Urothelium cell line (cell line): ENCODE results near the gene MTMR6.

Experiments used
- DNase-seq: peaks from one replicate; pipeline ENCODE4 v3.0.0; 2011; ENCODE audit warnings: low spot score, mixed read lengths
- FAIRE-seq: peaks from 2 replicates; lab custom pipeline; 2011; peaks lifted over from hg19 to GRCh38; lab: Jason Lieb, UNC

MTMR6 gene

DNA sequence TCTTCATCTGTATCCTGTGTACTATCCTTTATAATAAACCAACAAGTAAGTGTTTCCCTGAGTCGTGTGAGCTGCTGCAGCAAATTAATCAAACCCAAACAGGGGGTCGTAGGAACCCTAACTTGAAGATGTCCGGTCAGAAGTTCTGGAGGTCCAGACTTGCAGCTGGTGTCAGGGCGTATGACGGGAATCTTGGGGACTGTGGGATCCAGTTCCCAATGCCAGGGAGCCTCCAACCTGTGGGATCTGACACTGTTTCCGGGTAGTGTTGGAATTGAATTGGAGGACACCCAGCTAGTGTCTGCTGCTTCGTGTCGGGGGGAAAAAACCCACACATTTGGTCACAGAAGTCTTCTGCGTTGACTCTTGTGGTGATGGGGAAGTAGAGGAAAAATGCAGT lies 63.1 kb downstream of the MTMR6 start:
- DNase-seq (no peak), FAIRE-seq (no peak)

DNA sequence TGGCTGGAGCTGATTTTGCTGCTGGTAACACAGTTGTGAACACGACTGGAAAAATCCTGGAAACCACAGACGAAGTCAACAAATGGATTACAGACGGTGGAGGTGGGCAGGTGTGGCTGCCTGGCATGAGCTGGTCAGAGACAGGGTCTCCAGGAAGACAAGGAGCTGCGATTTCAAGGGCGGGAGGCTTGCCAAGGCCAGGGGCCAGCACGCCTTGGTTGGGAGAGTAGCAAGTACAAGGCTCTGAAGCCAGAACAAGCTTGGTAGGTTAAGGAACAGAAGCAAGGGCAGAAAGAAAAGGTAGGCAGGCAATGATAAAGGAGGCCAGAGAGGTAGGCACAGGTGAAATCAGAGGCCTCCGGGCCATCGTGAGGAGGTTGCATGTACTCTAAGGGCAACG lies 64.5 kb downstream of the MTMR6 start:
- DNase-seq (no peak), FAIRE-seq (no peak)

DNA sequence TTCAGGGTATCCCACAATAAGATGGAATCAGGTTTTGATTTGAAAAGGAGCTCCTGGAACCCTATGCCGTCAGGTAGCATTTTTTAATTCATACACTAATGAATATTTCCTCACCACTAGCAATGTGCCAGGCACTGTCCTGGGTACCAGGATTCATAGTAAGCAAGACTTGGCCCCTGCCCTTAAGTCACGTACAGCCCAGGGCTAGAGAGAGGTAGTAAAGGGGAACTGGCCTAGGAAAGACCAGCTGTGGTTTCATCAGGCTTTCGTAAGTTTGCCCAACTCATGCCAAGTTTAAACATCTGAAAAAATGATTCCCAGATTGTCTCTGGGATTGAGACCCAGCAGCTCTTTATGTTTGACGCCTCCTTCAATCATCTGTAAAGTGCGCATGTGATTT lies 69.3 kb downstream of the MTMR6 start:
- no peak for FAIRE-seq

DNA sequence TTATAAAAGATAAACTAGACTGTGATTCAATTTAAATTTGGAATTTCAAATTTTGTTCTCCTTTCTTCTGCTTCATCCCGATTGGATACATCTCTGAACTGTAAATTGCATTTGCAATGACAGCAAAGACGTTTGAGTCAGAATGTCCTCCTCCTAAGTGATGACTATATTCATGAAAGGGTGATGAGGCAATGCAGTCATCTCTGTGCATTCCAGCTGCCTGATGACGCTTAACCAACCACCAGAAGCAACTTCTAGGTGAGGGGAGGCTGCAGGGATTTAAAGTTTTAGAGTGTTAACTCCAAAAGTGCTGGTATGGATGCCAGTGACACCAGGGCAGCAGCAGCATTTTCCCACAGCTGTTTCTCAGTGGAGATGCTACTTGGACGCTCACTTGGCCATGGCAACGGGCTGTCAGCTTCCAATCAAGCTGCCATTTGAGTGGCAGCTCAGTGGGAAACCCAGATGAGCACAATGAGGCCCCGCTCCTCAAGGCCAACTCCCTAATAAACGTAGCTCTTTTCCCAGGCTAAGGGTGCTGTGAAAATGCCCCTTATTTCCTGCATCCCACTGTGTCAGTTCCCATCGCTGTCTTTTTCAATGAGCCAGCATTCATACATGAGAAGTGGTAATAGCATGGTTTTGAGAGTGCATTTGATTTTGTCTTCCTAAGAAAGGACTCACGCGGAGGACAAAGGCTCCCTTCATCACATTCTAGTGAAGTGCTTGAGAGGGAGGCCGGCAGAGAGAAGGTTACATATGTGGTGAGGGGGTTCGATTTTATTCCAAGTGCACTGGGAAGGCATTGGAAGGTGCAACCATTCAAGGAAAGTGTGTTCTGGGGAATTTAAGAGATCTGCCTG lies 70.0 kb downstream of the MTMR6 start:
- FAIRE-seq (no peak), DNase-seq (no peak)

More for the DNA sequence above, 69.3 kb downstream of the MTMR6 start:
- no peak for DNase-seq

DNA sequence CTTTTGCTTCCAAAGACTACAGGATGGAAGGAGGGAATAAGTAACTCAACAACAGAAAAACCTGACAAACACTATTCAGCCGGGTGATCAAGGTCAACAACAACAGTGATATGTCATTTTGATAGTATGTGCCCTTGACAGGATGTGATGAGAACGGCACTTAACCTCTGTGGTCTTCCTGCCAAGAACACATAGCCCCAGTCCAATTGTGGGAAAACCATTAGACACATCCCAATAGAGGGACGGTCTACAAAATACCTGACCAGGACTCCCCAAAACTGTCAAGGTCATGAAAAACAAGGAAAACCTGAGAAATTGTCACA lies 72.1 kb downstream of the MTMR6 start:
- FAIRE-seq (no peak), DNase-seq (no peak)

DNA sequence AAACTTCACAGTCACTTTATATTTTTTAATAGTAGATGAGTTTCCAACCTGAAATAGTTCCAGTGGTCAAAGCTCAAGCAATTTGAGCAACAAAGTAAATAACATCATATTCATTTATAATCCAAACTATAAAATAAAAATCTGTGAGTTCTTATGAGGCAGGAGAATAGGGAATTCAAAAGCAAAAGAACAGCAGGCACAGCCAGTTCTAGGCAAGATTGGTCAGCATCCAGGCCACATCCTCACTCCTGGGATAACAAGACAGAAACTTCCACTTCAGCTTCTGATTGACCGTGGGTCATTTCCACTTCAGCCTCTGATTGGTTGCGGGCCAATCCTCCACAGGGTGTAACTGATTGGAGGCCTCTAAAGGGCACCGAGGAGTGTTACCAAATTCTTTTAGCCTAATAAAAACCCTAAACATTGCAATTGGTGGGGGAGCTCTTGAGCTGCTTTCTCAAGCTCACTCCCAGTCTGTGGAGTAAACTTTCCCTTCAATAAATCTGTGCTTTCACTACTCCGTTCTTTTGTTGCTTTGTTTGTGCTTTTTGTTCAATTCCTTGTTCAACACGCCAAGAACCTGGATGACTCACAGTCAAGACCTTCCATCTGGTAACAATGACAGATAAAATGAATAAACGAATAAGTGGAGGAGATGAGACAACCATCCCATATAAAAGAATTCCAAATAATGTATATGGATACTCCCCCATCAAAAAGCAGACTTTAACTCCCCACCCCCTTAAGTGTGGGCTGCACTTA lies 72.6 kb downstream of the MTMR6 start:
- no peak for DNase-seq
- FAIRE-seq, result no peak

DNA sequence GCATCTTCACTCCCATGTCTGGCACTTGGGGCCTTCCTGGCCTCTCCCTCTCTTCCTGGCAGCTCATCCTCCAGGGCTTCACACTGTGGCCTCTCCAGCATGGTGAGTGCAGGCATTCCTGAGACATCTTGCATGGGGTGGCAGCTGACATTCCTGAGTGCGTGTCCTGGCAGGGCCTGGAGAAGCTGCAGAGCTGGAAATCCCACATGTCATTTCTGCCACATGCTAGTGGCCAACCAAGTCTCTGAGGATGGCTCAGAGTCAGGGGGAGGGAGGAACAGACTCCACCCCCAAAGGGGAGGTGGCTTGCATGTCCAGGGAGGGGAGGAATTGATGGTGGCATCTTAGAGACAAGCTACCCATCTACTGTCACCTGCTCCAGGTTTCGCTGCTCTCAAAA lies 73.6 kb downstream of the MTMR6 start:
- no peak for DNase-seq
- FAIRE-seq, result no peak

DNA sequence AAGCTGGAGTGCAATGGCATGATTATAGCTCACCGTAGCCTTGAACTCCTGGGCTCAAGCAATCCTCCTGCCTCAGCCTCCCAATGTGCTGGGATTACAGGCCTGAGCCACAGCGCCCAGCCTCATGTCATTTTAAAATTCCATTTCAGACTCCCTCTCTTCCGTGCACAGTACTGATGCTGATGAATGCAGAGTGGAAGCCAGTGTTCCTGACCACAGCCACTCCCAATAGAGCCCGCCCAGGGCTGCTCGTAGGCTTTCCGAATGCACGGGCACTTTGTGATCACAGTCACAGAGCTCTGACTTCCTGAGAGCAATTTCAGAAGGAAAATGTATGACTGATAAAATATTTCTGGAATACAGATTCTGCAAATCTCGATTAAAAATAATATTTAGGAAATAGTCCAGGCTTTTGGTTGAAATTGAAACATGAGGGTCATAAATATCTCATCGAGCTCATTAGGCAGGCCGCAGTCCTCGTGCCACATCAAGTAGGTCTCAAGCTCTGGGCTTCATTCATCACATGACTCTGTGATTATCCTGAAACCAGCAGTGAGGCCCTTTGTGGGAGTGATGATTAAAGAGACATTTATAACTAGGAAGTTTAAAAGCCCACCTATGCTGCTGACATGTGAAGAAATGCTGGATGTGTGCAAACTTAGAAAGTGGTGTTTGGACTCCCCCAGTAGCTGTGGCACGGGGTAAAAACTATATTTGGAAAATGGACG lies 76.3 kb downstream of the MTMR6 start:
- no peak for DNase-seq
- FAIRE-seq, result no peak

DNA sequence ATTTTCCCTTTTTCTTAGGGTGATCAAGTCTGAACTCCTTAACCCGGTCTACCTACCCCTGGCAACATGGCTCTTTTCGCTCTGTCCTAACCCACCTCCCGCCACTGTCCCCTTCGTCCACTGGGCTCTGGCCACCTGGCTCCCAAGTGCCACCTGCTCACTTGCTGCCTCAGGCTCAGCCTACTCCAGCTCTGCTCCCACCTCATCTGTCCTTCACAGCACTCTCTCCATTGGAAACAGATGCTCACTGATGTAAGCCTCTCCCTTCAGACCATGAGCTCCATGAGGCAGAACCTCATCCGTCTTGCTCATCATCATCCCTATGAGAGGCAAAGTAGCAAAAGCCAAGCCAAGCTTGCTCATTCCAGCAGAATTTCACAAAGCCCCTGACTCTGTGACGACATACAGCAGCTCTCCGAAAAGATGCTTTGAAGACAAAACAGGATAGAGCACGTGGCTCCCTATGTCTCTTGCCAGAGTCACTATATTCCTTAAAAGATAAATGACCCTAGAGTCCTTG lies 79.9 kb downstream of the MTMR6 start:
- FAIRE-seq, result no peak
- no peak for DNase-seq

DNA sequence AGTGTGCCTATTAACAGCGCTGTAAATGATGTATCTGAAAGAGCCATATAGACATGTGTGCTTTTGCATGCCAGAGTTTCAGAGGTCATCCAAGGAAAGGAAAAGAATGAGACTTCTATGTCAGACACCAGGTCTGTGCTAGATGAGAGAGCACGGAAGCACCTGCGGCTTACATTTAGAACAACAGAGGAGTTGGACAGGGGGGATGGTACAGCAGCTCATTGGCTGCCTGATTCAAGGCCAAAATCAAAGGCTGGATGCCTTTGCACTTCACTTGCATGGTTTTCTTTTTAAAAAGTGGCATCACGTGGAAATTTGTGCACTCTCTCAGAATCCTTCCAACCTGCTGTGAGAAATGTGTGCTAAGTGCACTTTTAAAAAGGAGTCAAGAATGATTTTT lies 82.4 kb downstream of the MTMR6 start:
- FAIRE-seq, result no peak
- no peak for DNase-seq

DNA sequence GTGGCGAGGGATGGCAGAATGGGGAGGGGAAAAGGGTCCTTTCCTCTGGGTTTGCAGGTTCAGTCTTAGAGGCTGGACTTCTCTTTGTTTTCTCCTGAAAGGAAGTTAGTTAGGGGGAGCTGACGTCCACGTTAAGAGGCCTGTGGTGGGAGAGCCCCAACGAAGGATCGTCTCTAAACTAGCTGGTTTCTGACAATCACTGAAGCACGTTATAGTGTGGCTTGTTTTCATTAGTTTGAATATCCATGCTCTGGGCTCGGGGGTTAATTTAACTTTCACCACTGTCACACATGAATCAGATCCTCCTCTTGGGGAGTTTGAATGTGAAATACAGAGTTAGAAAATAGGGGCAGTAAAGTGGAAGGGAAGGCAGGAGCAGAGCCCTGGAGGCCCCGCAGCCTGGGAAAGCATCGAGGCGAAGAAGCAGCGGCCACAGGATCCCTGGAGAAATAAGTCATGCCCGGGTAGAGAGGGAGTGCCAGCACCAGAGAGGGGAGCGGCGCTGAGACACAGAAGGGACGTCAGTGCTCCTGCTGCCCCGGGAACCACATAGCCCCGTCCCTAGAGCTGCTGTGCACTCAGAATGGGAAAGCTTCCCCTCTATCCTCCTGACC lies 84.1 kb downstream of the MTMR6 start:
- no peak for FAIRE-seq
- DNase-seq, result no peak

DNA sequence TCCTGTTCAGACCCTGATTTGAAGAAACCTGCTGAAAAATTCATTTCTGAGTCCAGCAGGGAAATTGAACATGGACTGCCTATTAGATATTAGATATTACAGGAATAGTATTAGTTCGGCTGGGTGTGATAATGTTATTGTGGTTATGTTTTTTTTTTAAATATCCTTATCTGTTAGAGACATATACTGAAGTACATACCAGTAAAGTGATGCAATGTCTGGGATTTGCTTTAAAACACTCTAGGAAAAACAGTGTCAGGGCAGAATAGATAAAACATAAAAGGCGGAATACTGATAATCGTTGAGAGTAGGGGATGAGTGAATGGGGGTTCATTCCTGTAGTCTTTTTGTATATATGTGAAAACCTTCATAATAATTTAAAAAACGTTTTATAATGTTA lies 86.5 kb downstream of the MTMR6 start:
- FAIRE-seq, result no peak
- DNase-seq, result no peak

DNA sequence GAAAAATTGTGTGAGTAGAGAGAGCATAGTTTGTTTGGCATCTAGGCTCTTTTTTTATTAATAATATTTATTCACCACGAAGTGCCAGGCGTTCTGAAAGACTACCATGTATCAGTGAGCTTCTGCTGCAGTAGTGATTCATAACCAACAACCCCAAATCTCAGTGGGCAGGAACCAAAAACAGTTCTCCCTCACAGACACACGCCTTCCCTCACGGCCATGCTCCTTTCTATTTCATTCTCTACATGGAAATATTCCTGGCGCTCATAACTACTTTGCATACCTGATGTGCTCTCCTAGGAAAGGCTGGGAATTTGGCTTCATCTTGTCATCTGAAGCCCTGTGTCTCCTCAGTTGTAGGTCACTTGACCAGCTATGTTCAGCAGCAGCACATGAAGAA lies 88.6 kb downstream of the MTMR6 start:
- DNase-seq (no peak), FAIRE-seq (no peak)

DNA sequence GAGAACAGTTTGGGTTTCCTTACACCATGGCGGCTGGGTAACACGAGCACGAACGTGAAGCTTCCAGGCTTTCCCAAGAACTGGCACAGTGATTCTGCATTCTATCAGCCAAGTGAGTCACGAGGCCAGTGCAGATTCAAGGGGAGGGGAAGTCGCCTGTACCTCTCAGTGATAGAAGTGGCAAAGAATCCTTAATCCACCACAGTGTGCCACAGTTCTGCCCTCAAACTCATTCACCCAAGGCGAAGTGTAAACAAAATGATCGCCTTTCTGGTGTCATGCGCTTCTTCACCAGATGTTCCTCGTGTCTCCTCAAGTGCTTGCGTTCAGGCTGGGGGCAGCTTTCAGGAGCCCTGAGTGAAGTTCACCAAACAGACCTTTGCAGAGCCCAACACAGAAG lies 90.3 kb downstream of the MTMR6 start:
- DNase-seq, result no peak
- FAIRE-seq, result no peak
